Measurements from ENCODE around the gene CACNA1I. TPM values are rescaled to one million over a fixed set of nuclear protein-coding genes. Genes with fewer than 3 reads are reported as not detected.

Gene CACNA1I
- total and polyA plus RNA-seq, 7 experiments from 2014 or later: 0.40 to 51.2 (median 22.0) TPM

- peaks cover 0 to 9% (median 0%) of the 10 kb centered on the region in 5 donors for H3K27me3 Mint-ChIP-seq
Observed at GRCh38 chr22:39706376-39707140, 136.0 kb downstream of the CACNA1I start.

GRCh38 chr22:39707351-39707750 lies 136.8 kb downstream of the CACNA1I start:
- ChIA-PET POLR2A (no interaction called here), CTCF (interaction anchor here (0.6 kb wide), 1 partner anchor 391 kb away, joined by 3 read pairs; no protein-coding TSS in a partner anchor)
- no peak overlapping the region for H3K4me3 Mint-ChIP-seq
- no peaks in the 10 kb centered on the region for H3K27me3 ChIP-seq (ENCODE audit: control insufficient read depth in 2 of 2, insufficient read depth in 2 of 2, low read length in 2 of 2)
- peaks cover 0 to 4% (median 0%) of the 10 kb centered on the region in 7 donors for H3K4me1 Mint-ChIP-seq
- intact Hi-C loops (cut with micrococcal nuclease): no loop called here
- H3K4me3 ChIP-seq (ENCODE audit: low read length): no peak overlapping the region
- H3K9me3 ChIP-seq (ENCODE audit: control insufficient read depth in 2 of 3, low read length in 3 of 3): no peaks in the 10 kb centered on the region
- no peaks in the 10 kb centered on the region for H3K9me3 Mint-ChIP-seq
- H3K27ac Mint-ChIP-seq: no peak overlapping the region
- no peak for DNase-seq
- no peaks in the 10 kb centered on the region for H3K4me1 ChIP-seq (ENCODE audit: control insufficient read depth in 2 of 2, insufficient read depth in 2 of 2, low read length in 2 of 2)
- no peak for ATAC-seq
- H3K27me3 Mint-ChIP-seq: peaks cover 0 to 16% (median 0%) of the 10 kb centered on the region in 5 donors
- no peak overlapping the region for H3K27ac ChIP-seq (ENCODE audit: low read depth, low read length)
- no peaks in the 10 kb centered on the region for H3K36me3 ChIP-seq (ENCODE audit: control insufficient read depth in 2 of 3, insufficient read depth in 3 of 3, low read length in 3 of 3)
- no peaks in the 10 kb centered on the region for H3K36me3 Mint-ChIP-seq

More at GRCh38 chr22:39706376-39707140, 136.0 kb downstream of the CACNA1I start:
- H3K27ac Mint-ChIP-seq: no peak overlapping the region
- ATAC-seq: no peak
- H3K4me3 Mint-ChIP-seq: no peak overlapping the region
- ChIA-PET CTCF (interaction anchor here (0.6 kb wide), 1 partner anchor 308 kb away, joined by 3 read pairs; no protein-coding TSS in a partner anchor), POLR2A (no interaction called here)
- DNase-seq: no peak
- Histone ChIP-seq H3K4me1 (ENCODE audit: control insufficient read depth in 2 of 2, insufficient read depth in 2 of 2, low read length in 2 of 2) (no peaks in the 10 kb centered on the region), H3K36me3 (ENCODE audit: control insufficient read depth in 2 of 3, insufficient read depth in 3 of 3, low read length in 3 of 3) (no peaks in the 10 kb centered on the region), H3K9me3 (ENCODE audit: control insufficient read depth in 2 of 3, low read length in 3 of 3) (no peaks in the 10 kb centered on the region), H3K4me3 (ENCODE audit: low read length) (no peak overlapping the region), H3K27me3 (ENCODE audit: control insufficient read depth in 2 of 2, insufficient read depth in 2 of 2, low read length in 2 of 2) (no peaks in the 10 kb centered on the region), H3K27ac (ENCODE audit: low read depth, low read length) (no peak overlapping the region)
- no peaks in the 10 kb centered on the region for H3K9me3 Mint-ChIP-seq
- no peaks in the 10 kb centered on the region for H3K36me3 Mint-ChIP-seq
- peaks cover 0 to 2% (median 0%) of the 10 kb centered on the region in 7 donors for H3K4me1 Mint-ChIP-seq
- intact Hi-C loops (cut with micrococcal nuclease): no loop called here

- ATAC-seq (no peak), DNase-seq (no peak)
- Histone ChIP-seq H3K36me3 (ENCODE audit: control insufficient read depth in 2 of 3, insufficient read depth in 3 of 3, low read length in 3 of 3) (no peaks in the 10 kb centered on the region), H3K4me3 (ENCODE audit: low read length) (no peak overlapping the region), H3K27me3 (ENCODE audit: control insufficient read depth in 2 of 2, insufficient read depth in 2 of 2, low read length in 2 of 2) (no peaks in the 10 kb centered on the region), H3K27ac (ENCODE audit: low read depth, low read length) (no peak overlapping the region), H3K9me3 (ENCODE audit: control insufficient read depth in 2 of 3, low read length in 3 of 3) (no peaks in the 10 kb centered on the region), H3K4me1 (ENCODE audit: control insufficient read depth in 2 of 2, insufficient read depth in 2 of 2, low read length in 2 of 2) (no peaks in the 10 kb centered on the region)
- H3K36me3 Mint-ChIP-seq: no peaks in the 10 kb centered on the region
- POLR2A ChIA-PET: no interaction called here
- H3K4me3 Mint-ChIP-seq: no peak overlapping the region
- no peak overlapping the region for H3K27ac Mint-ChIP-seq
- peaks cover 0 to 18% (median 0%) of the 10 kb centered on the region in 5 donors for H3K27me3 Mint-ChIP-seq
- peaks cover 0 to 4% (median 0%) of the 10 kb centered on the region in 7 donors for H3K4me1 Mint-ChIP-seq
- no peaks in the 10 kb centered on the region for H3K9me3 Mint-ChIP-seq
- CTCF ChIA-PET: interaction anchor here (0.6 kb wide), 1 partner anchor 392 kb away, joined by 3 read pairs; no protein-coding TSS in a partner anchor
- intact Hi-C loops (cut with micrococcal nuclease): no loop called here
Observed at GRCh38 chr22:39707816-39708215, 137.3 kb downstream of the CACNA1I start.

- Histone ChIP-seq H3K4me3 (ENCODE audit: low read length) (no peak overlapping the region), H3K27me3 (ENCODE audit: control insufficient read depth in 2 of 2, insufficient read depth in 2 of 2, low read length in 2 of 2) (no peaks in the 10 kb centered on the region), H3K9me3 (ENCODE audit: control insufficient read depth in 2 of 3, low read length in 3 of 3) (no peaks in the 10 kb centered on the region), H3K36me3 (ENCODE audit: control insufficient read depth in 2 of 3, insufficient read depth in 3 of 3, low read length in 3 of 3) (no peaks in the 10 kb centered on the region), H3K4me1 (ENCODE audit: control insufficient read depth in 2 of 2, insufficient read depth in 2 of 2, low read length in 2 of 2) (no peaks in the 10 kb centered on the region), H3K27ac (ENCODE audit: low read depth, low read length) (no peak overlapping the region)
- DNase-seq: no peak
- Mint-ChIP-seq H3K27me3 (peaks cover 0 to 21% (median 0%) of the 10 kb centered on the region in 5 donors), H3K9me3 (no peaks in the 10 kb centered on the region), H3K36me3 (no peaks in the 10 kb centered on the region), H3K27ac (no peak overlapping the region), H3K4me3 (no peak overlapping the region), H3K4me1 (peaks cover 0 to 2% (median 0%) of the 10 kb centered on the region in 7 donors)
- ChIA-PET POLR2A (interaction anchor here (0.5 kb wide), 1 partner anchor 197 kb away, joined by 3 read pairs; no protein-coding TSS in a partner anchor), CTCF (no interaction called here)
- intact Hi-C loops (cut with micrococcal nuclease): no loop called here
- no peak for ATAC-seq
Observed at GRCh38 chr22:39710380-39711150, 140.0 kb downstream of the CACNA1I start.

- intact Hi-C loops (cut with micrococcal nuclease): no loop called here
- ATAC-seq (no peak), DNase-seq (no peak)
- no peaks in the 10 kb centered on the region for H3K9me3 ChIP-seq (ENCODE audit: control insufficient read depth in 2 of 3, low read length in 3 of 3)
- no peak overlapping the region for H3K4me3 ChIP-seq (ENCODE audit: low read length)
- Mint-ChIP-seq H3K4me3 (peak overlapping the region in 1 of 10 donors; percentile 18), H3K27ac (peak overlapping the region in 2 of 9 donors; percentile 23 to 49), H3K27me3 (peaks cover 0 to 21% (median 0%) of the 10 kb centered on the region in 5 donors), H3K4me1 (peaks cover 0 to 4% (median 0%) of the 10 kb centered on the region in 7 donors), H3K36me3 (no peaks in the 10 kb centered on the region), H3K9me3 (peaks cover 0 to 2% (median 0%) of the 10 kb centered on the region in 11 donors)
- ChIA-PET POLR2A (no interaction called here), CTCF (interaction anchor here (0.7 kb wide), 1 partner anchor 156 kb away, joined by 4 read pairs; no protein-coding TSS in a partner anchor)
- H3K27me3 ChIP-seq (ENCODE audit: control insufficient read depth in 2 of 2, insufficient read depth in 2 of 2, low read length in 2 of 2): no peaks in the 10 kb centered on the region
- no peak overlapping the region for H3K27ac ChIP-seq (ENCODE audit: low read depth, low read length)
- no peaks in the 10 kb centered on the region for H3K4me1 ChIP-seq (ENCODE audit: control insufficient read depth in 2 of 2, insufficient read depth in 2 of 2, low read length in 2 of 2)
- H3K36me3 ChIP-seq (ENCODE audit: control insufficient read depth in 2 of 3, insufficient read depth in 3 of 3, low read length in 3 of 3): no peaks in the 10 kb centered on the region
Observed at GRCh38 chr22:39712081-39712480, 141.5 kb downstream of the CACNA1I start.

GRCh38 chr22:39712751-39713525 lies 142.4 kb downstream of the CACNA1I start:
- Mint-ChIP-seq H3K4me3 (no peak overlapping the region), H3K27me3 (peaks cover 0 to 21% (median 0%) of the 10 kb centered on the region in 5 donors), H3K9me3 (peaks cover 0 to 2% (median 0%) of the 10 kb centered on the region in 11 donors), H3K4me1 (peaks cover 0 to 6% (median 0%) of the 10 kb centered on the region in 7 donors), H3K36me3 (no peaks in the 10 kb centered on the region), H3K27ac (peak overlapping the region in 1 of 9 donors; percentile 81)
- Histone ChIP-seq H3K9me3 (ENCODE audit: control insufficient read depth in 2 of 3, low read length in 3 of 3) (no peaks in the 10 kb centered on the region), H3K36me3 (ENCODE audit: control insufficient read depth in 2 of 3, insufficient read depth in 3 of 3, low read length in 3 of 3) (no peaks in the 10 kb centered on the region), H3K27me3 (ENCODE audit: control insufficient read depth in 2 of 2, insufficient read depth in 2 of 2, low read length in 2 of 2) (no peaks in the 10 kb centered on the region), H3K4me3 (ENCODE audit: low read length) (no peak overlapping the region), H3K27ac (ENCODE audit: low read depth, low read length) (no peak overlapping the region), H3K4me1 (ENCODE audit: control insufficient read depth in 2 of 2, insufficient read depth in 2 of 2, low read length in 2 of 2) (no peaks in the 10 kb centered on the region)
- CTCF ChIA-PET: no interaction called here
- DNase-seq: no peak
- intact Hi-C loops (cut with micrococcal nuclease): no loop called here
- POLR2A ChIA-PET: interaction anchor here (0.6 kb wide), 2 partner anchors 30 to 188 kb away, joined by 3 read pairs; no protein-coding TSS in a partner anchor
- ATAC-seq: no peak

All from naive thymus-derived CD4-positive, alpha-beta T cell (primary cell).